B cell (primary cell): ENCODE results near the gene HOXC9. TPM values are rescaled to one million over a fixed set of nuclear protein-coding genes. Genes with fewer than 3 reads are reported as not detected.

Experiments
- ATAC-seq: fragments of 200-7000 bp; cut with Tn5 transposase; one replicate; pipeline ENCODE4 v1.10.0; 2021; ENCODE audit warnings: low read depth, mild to moderate bottlenecking, moderate number of reproducible peaks, moderate library complexity
- CTCF ChIA-PET: fragments of 350-600 bp; sonication (Branson Sonifier 250); formaldehyde crosslinking; loops from one replicate; lab custom pipeline; 2021; ENCODE audit warnings: antibody characterized with exemption, inconsistent platforms; lab: Charles Lee
- POLR2A ChIA-PET: fragments of 350-600 bp; sonication (Branson Sonifier 250); formaldehyde crosslinking; loops from one replicate; lab custom pipeline; 2021; ENCODE audit warnings: antibody characterized with exemption; lab: Charles Lee
- DNase-seq: peaks from one replicate; pipeline ENCODE4 v3.0.0; 2013
- H2AFZ ChIP-seq: 2 replicates; pipeline ENCODE4 v1.6.1; 2012; ENCODE audit warnings: mild to moderate bottlenecking, low read depth, low read length; ENCODE audit not compliant: insufficient read depth, poor library complexity, severe bottlenecking
- H3K27ac ChIP-seq, 2 donors: 1 replicate in 1 of 2; 2 replicates in 1 of 2; pipeline ENCODE4 v1.5.1; 2012 to 2013; ENCODE audit warnings: low read length in 2 of 2, mild to moderate bottlenecking in 2 of 2, moderate library complexity in 1 of 2
- H3K27me3 ChIP-seq, 4 experiments: fragments of 200-600 bp in 1 of 4; sonication (generic) in 1 of 4; replicated peaks in 1 of 4; 1 replicate in 2 of 4; 2 replicates in 2 of 4; pipeline versions ENCODE4 v1.6.1 to v1.7.0; 2013 to 2016; ENCODE audit warnings: low read length in 3 of 4, mild to moderate bottlenecking in 2 of 4, mixed read lengths in 1 of 4, moderate library complexity in 1 of 4; ENCODE audit not compliant: insufficient read depth in 4 of 4, control insufficient read depth in 3 of 4; ENCODE audit errors: control extremely low read depth in 1 of 4
- H3K36me3 ChIP-seq, 2 experiments: replicated peaks in 1 of 2; 1 replicate in 1 of 2; 2 replicates in 1 of 2; pipeline versions ENCODE4 v1.6.1 to v1.7.1; 2013; ENCODE audit warnings: low read length in 1 of 2; ENCODE audit not compliant: insufficient read depth in 2 of 2, control insufficient read depth in 1 of 2; ENCODE audit errors: control extremely low read depth in 1 of 2, extremely low read depth in 1 of 2
- H3K4me1 ChIP-seq, 2 donors: fragments of 200-600 bp in 1 of 2; sonication (generic) in 1 of 2; 1 replicate in 1 of 2; 2 replicates in 1 of 2; pipeline versions ENCODE4 v1.5.1 to v1.6.1; 2013 to 2017; ENCODE audit warnings: low read length in 2 of 2; ENCODE audit not compliant: control insufficient read depth in 2 of 2, insufficient read depth in 2 of 2
- H3K4me2 ChIP-seq: replicated peaks from 2 replicates; pipeline ENCODE3; 2012; ENCODE audit warnings: mild to moderate bottlenecking, low read depth, low read length; ENCODE audit not compliant: poor library complexity, severe bottlenecking
- H3K4me3 ChIP-seq, 5 experiments: fragments of 200-600 bp in 1 of 5; sonication (generic) in 1 of 5; 1 replicate in 3 of 5; 2 replicates in 2 of 5; pipeline versions ENCODE4 v1.5.1 to v1.7.0; 2011 to 2016; ENCODE audit warnings: low read length in 4 of 5, mild to moderate bottlenecking in 4 of 5, low read depth in 2 of 5, control low read depth in 1 of 5, moderate library complexity in 1 of 5; ENCODE audit not compliant: insufficient read depth in 1 of 5; ENCODE audit errors: control extremely low read depth in 1 of 5, extremely low read depth in 1 of 5
- H3K79me2 ChIP-seq: fragments of 200-600 bp; sonication (generic); one replicate; pipeline ENCODE4 v1.6.0; 2016; ENCODE audit warnings: low read length; ENCODE audit not compliant: control insufficient read depth, insufficient read depth
- H3K9ac ChIP-seq: fragments of 200-600 bp; sonication (generic); 2 replicates; pipeline ENCODE4 v1.6.1; 2017; ENCODE audit warnings: mild to moderate bottlenecking, low read length, moderate library complexity
- H3K9me3 ChIP-seq, 3 donors: one replicate each; pipeline versions ENCODE4 v1.6.1 to v1.7.1; 2013; ENCODE audit warnings: low read length in 2 of 3; ENCODE audit not compliant: control insufficient read depth in 2 of 3, insufficient read depth in 1 of 3; ENCODE audit errors: control extremely low read depth in 1 of 3
- H4K20me1 ChIP-seq: 2 replicates; pipeline ENCODE4 v1.6.0; 2012; ENCODE audit warnings: mild to moderate bottlenecking, low read length; ENCODE audit not compliant: insufficient read depth, control insufficient read depth, poor library complexity, severe bottlenecking
- H3K27ac Mint-ChIP-seq: one replicate; pipeline ENCODE4 v1.8.0; 2021; ENCODE audit warnings: mixed read lengths
- H3K27me3 Mint-ChIP-seq: one replicate; pipeline ENCODE4 v1.8.0; 2021; ENCODE audit warnings: mixed read lengths
- H3K4me1 Mint-ChIP-seq: one replicate; pipeline ENCODE4 v1.8.0; 2021; ENCODE audit warnings: mixed read lengths
- H3K4me3 Mint-ChIP-seq: one replicate; pipeline ENCODE4 v1.8.0; 2021; ENCODE audit warnings: mixed read lengths
- H3K9me3 Mint-ChIP-seq: one replicate; pipeline ENCODE4 v1.8.0; 2022; ENCODE audit warnings: mixed read lengths; ENCODE audit not compliant: insufficient read depth
- CTCF ChIP-seq: fragments of 200-600 bp; IDR thresholded peaks from one replicate; pipeline ENCODE4 v1.8.0; 2022; ENCODE audit warnings: antibody characterized with exemption, mild to moderate bottlenecking
- EZH2 ChIP-seq: IDR thresholded peaks from 2 replicates; pipeline ENCODE4 v1.6.1; 2012; ENCODE audit warnings: borderline replicate concordance, low read depth, mild to moderate bottlenecking, moderate library complexity, low read length; ENCODE audit not compliant: insufficient read depth, poor library complexity, severe bottlenecking
- WGBS: methylation state at CpG from one replicate; pipeline ENCODE4 v1.1.5; 2013; ENCODE audit warnings: missing lambda C conversion rate; ENCODE audit not compliant: insufficient coverage; 5-methylcytosine and 5-hydroxymethylcytosine counted together
- intact Hi-C: fragments of 100-400 bp; cut with micrococcal nuclease; formaldehyde crosslinking; loops from one replicate; pipeline ENCODE4 v1.10.0; 2022
- polyA plus RNA-seq: library from polyadenylated mRNA; depleted of rRNA; stranded (reverse); fragments of >200 nt; gene quantifications from 2 replicates; pipeline ENCODE4 v1.2.3, GENCODE V29; 2012
- total RNA-seq, 2 donors: library from RNA; stranded (reverse); fragments of 120-200 nt in 1 of 2; gene quantifications; 1 replicate in 1 of 2; 2 replicates in 1 of 2; pipeline versions ENCODE4 v1.2.3 to v1.2.4, GENCODE V29; 2013 to 2022

HOXC9 gene
- total and polyA plus RNA-seq, 2 donors (not counting 1 experiment from before 2014, with no cell fraction given), result not detected

- H3K27ac ChIP-seq, result no peak overlapping the region
- H3K79me2 ChIP-seq, result no peaks in the 10 kb centered on the region
- peaks cover 2 to 88% (median 79%) of the 10 kb centered on the region in 4 experiments for H3K27me3 ChIP-seq
- no peak overlapping the region for H2AFZ ChIP-seq
- no peak overlapping the region for H3K9ac ChIP-seq
- peaks cover 86% of the 10 kb centered on the region for H3K27me3 Mint-ChIP-seq
- no peak overlapping the region for H3K4me2 ChIP-seq
- no peaks in the 10 kb centered on the region for H3K9me3 Mint-ChIP-seq
- ATAC-seq (no peak), DNase-seq (no peak)
- ChIA-PET POLR2A (no interaction called here), CTCF (interaction anchor here (1.1 to 1.2 kb wide), 3 partner anchors 38 to 163 kb away, joined by 4 to 6 read pairs (median 5); no protein-coding TSS in a partner anchor)
- WGBS, result 7% methylated on average over 3 of the region's 5 CpGs
- no peak overlapping the region for H3K4me3 ChIP-seq
- H3K36me3 ChIP-seq, result no peaks in the 10 kb centered on the region
- H3K4me3 Mint-ChIP-seq, result no peak overlapping the region
- no peak overlapping the region for H3K27ac Mint-ChIP-seq
- peaks cover 9% of the 10 kb centered on the region for H3K4me1 Mint-ChIP-seq
- intact Hi-C loops, result no loop called here
- H4K20me1 ChIP-seq, result no peaks in the 10 kb centered on the region
- H3K9me3 ChIP-seq, result peaks cover 0 to 15% (median 2%) of the 10 kb centered on the region in 3 donors
- peaks cover 12 to 13% of the 10 kb centered on the region in 2 donors for H3K4me1 ChIP-seq
- no peak for TF ChIP-seq EZH2
- no peak for TF ChIP-seq CTCF
Measured at GRCh38 chr12:54044425-54045103, 44.6 kb downstream of the HOXC9 start.

GRCh38 chr12:54045401-54045800 is 45.4 kb downstream of the HOXC9 start:
- ATAC-seq, result no peak
- Histone ChIP-seq H3K9ac (no peak overlapping the region), H3K4me1 (peaks cover 18% of the 10 kb centered on the region in 2 donors), H3K27me3 (peaks cover 2 to 88% (median 80%) of the 10 kb centered on the region in 4 experiments), H3K4me2 (no peak overlapping the region), H2AFZ (no peak overlapping the region), H3K9me3 (peaks cover 0 to 15% (median 2%) of the 10 kb centered on the region in 3 donors), H4K20me1 (no peaks in the 10 kb centered on the region), H3K4me3 (no peak overlapping the region), H3K79me2 (no peaks in the 10 kb centered on the region), H3K36me3 (no peaks in the 10 kb centered on the region), H3K27ac (no peak overlapping the region)
- Mint-ChIP-seq H3K9me3 (no peaks in the 10 kb centered on the region), H3K4me3 (no peak overlapping the region), H3K4me1 (peaks cover 15% of the 10 kb centered on the region), H3K27ac (no peak overlapping the region), H3K27me3 (peaks cover 88% of the 10 kb centered on the region)
- ChIA-PET POLR2A (no interaction called here), CTCF (interaction anchor here (1.1 to 1.2 kb wide), 4 partner anchors 13 to 162 kb away, joined by 3 to 6 read pairs (median 4); no protein-coding TSS in a partner anchor)
- no peak for DNase-seq
- intact Hi-C loops, result no loop called here
- TF ChIP-seq EZH2 (no peak), CTCF (no peak)
